NCI-H82 treated with DMSO at 0.1 percent for 48 hours (cell line): ENCODE measurements around the gene CTAGE4.
"Not testable (repeated sequence)": the region's sequence is repeated elsewhere in the genome, so short reads cannot be mapped to it uniquely, and the experiment has no call there.

Experiments used
- DNase-seq: peaks from one replicate; lab custom pipeline; 2025; ENCODE audit not compliant: unreplicated experiment; lab: John Stamatoyannopoulos, UW

The CTAGE4 gene

GRCh38 chr7:144217200-144217599 is 33.9 kb downstream of the CTAGE4 start:
- DNase-seq, result not testable (repeated sequence)

- DNase-seq, result not testable (repeated sequence)
Observed at GRCh38 chr7:144218581-144218980, 35.3 kb downstream of the CTAGE4 start.

DNA sequence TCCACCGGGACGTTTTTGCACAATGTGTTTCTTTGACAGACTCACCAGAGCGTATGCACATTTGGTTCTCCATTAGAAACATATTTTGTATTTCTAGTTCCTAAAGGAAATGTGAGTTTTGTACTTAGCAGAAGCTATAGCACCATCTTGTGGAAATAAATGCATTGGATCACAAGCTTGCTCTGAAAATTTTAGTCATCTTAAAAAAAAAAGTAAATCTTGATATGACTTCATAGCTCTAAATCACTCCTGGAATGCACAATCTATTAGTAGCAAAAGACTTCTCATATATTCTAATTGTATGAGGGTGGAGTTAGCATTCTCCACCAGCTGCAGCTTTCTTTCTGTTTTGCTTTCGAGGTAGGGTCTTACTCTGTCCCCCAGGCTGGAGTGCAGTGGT is 35.9 kb downstream of the CTAGE4 start:
- DNase-seq, result not testable (repeated sequence)

DNA sequence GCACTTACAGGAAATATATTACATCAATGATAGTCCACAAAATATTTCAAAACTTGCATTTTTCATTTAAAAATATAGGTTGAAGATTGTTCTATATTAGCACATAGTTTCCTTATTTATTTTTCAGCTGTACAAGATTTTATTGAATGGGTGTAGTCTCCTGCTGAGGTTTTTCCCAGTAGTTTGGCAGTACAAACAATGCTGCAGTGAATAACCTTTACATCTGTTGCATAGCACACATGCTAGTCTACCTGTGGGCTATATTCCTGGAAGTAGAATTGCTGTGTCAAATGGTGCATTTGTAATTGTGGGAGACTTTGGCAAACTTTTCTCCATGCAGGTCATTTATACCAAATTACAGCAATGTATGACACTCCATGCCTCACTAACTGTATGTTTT is 37.3 kb downstream of the CTAGE4 start:
- not testable (repeated sequence) for DNase-seq

DNA sequence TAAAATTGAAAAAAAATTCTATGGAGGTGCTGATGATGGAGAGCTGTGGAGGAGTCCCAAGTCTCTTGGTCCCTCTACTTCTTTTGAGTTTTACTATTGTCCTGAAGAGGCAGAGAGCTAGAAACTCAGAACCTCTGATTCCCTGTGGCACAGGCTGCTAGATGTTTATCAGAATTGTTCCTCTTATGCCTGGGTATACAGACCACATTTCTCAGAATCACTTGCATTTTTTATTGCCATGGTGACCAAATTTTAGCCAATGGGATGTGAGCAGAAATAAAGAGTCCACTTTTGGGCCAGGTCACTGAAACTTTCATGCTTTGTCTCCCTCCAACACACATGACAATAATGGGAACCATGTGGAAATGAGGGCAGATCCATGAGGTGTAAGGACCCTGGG is 40.4 kb downstream of the CTAGE4 start:
- DNase-seq, result not testable (repeated sequence)

DNA sequence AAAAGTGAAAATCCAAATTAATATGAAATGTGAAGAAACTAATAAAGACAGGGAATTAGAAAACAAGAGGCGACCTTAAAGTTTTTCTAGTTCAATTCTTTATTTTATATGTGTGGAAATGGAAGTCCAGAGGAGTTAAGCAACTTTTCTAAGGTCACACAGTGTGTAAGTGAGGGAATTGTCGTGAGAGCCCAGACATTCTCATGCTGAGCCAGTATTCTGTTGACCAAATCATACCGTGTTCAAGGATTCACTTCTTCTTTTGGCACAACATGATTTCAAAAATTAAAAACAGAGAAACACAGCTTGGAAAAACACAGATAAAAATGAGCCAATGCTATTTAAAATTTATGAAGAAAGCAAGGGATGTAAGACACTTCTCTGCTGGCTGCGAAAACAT is 43.6 kb downstream of the CTAGE4 start:
- not testable (repeated sequence) for DNase-seq

DNA sequence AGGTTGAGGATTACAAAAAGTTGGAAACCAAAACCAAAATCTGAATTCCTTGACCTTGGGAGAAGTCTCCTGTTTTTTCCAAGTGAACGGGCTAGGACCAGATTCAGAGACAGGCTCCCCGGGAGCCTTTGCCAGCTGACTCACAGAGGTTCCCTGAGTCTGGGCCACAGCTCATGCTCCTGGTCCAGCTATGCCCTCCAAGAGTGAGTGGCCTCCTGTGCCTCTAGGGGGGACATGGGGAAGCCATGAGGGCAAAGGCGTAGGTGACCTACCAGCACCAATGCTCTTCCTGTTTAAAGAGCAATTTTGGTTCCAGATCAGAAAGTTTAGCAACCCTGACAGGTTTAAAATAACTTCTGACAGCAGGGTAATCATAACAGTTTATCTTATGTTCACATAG is 45.5 kb downstream of the CTAGE4 start:
- DNase-seq, result not testable (repeated sequence)

DNA sequence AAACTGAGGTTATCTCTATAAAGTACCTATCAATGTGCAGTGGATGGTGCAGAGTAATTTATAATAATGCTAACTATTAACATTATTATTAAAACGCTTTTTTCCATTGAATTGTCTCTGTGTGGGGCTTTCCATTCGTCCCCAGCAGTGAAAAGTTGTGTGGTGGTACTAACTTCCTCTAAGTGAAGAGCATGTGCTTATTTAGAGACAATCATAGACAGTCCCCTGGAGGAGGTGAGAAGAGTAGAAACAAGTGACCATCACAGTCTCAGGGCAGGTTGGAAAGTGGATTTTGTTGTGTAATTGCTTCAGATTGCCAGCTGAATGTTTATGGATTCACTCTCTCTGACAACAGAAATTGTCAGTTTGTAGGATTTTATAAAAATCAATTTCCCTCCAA is 47.8 kb downstream of the CTAGE4 start:
- not testable (repeated sequence) for DNase-seq

- not testable (repeated sequence) for DNase-seq
Observed at GRCh38 chr7:144233039-144233438, 49.8 kb downstream of the CTAGE4 start.
